ENCODE results near the gene DEFB124.

DNA sequence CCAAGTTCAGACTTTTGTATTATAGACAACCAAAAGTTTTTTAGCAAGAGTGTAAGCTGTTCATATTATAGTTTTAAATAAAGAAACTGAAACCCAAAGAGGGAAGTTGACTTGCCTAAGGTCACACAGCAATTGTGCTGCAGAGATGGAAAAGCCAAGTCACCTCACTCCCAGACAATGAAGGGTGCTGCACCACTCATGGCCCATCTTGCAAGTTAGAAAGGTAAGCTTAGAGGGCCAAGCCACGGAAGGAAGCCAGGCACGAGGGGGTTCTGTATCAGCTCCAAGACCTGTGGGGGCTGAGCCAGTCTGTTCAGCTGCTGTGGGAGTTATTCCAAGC is 860 bp downstream of the DEFB124 start:
- TF ChIP-seq CTCF (IDR thresholded peaks at IDR 0.05) (no peak), POLR2AphosphoS5 (IDR thresholded peaks at IDR 0.05) (no peak), EP300 (IDR thresholded peaks at IDR 0.05) (no peak), POLR2A (IDR thresholded peaks at IDR 0.05) (no peak)

All from suprapubic skin (tissue), 4 donors.